Measurements from ENCODE around the gene CIC. TPM values are rescaled to one million over a fixed set of nuclear protein-coding genes. Genes with fewer than 3 reads are reported as not detected.
A peak's percentile ranks its signal among the peaks of the same experiment; 100 is the strongest.

Gene CIC
- total and polyA plus RNA-seq, 2 of the 13 experiments (the other 11 are each of a cell fraction or from before 2014, with no cell fraction given), result 5.9 to 8.0 TPM

DNA sequence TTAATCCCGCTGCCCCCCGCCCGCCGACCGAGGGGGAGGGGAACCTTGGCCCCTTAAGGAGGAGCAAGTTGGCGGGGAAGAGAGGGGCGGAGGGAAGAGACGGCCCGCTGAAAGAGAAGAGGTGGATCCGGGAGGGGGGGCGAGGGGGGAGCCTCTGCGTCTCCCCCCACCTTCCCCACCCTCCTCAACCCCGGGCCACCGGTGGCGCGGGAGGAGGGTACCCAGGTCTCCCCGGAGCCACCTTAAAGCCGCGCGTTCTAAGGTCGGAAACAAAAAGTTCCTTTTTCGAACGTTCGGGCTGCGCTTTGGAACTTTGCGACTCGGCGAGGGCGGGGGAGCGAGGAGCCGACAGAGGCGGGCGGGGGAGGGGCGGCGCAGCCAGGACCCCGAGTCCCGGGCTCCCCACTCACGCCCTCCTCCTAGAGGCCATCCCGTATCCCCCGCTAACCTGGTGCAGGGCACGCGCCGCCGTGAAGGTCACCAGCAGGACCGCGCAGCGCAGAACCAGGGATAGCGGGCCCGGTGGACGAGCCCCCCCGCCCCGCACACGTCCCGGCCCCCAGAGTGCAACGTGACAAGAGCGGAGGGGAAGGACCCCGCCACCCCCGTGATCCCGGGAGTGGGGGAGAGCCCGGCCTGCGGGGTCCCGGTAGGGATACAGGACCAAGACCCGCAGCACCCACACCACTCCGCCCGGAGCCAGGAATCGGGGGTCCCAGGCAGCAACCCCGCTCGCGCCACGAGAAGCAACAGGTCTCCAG is 14.8 kb upstream of the CIC start (continued):
- TF ChIP-seq, protein P1, sequence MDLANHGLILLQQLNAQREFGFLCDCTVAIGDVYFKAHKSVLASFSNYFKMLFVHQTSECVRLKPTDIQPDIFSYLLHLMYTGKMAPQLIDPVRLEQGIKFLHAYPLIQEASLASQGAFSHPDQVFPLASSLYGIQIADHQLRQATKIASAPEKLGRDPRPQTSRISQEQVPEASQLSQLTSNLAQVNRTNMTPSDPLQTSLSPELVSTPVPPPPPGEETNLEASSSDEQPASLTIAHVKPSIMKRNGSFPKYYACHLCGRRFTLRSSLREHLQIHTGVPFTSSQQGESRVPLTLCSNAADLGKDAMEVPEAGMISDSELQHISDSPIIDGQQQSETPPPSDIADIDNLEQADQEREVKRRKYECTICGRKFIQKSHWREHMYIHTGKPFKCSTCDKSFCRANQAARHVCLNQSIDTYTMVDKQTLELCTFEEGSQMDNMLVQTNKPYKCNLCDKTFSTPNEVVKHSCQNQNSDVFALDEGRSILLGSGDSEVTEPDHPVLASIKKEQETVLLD (CRISPR knock-in tag; IDR thresholded peaks at IDR 0.05; ENCODE audit: low read depth), result peak; percentile 70
- no peak for TF ChIP-seq GTF2F1 (IDR thresholded peaks at IDR 0.05; ENCODE audit: low read length)
- 0 out of 2 replicates have a peak, but pooled peaks have one; percentile 29 for TF ChIP-seq ZNF558 (CRISPR knock-in tag; IDR thresholded peaks at IDR 0.05; ENCODE audit: borderline replicate concordance)
- TF ChIP-seq, protein P2, sequence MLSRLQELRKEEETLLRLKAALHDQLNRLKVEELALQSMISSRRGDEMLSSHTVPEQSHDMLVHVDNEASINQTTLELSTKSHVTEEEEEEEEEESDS (CRISPR knock-in tag; IDR thresholded peaks at IDR 0.05; ENCODE audit: borderline replicate concordance), result no peak
- no peak for TF ChIP-seq ZNF136 (CRISPR knock-in tag; IDR thresholded peaks at IDR 0.05; ENCODE audit: low read depth)
- TF ChIP-seq, protein P3, sequence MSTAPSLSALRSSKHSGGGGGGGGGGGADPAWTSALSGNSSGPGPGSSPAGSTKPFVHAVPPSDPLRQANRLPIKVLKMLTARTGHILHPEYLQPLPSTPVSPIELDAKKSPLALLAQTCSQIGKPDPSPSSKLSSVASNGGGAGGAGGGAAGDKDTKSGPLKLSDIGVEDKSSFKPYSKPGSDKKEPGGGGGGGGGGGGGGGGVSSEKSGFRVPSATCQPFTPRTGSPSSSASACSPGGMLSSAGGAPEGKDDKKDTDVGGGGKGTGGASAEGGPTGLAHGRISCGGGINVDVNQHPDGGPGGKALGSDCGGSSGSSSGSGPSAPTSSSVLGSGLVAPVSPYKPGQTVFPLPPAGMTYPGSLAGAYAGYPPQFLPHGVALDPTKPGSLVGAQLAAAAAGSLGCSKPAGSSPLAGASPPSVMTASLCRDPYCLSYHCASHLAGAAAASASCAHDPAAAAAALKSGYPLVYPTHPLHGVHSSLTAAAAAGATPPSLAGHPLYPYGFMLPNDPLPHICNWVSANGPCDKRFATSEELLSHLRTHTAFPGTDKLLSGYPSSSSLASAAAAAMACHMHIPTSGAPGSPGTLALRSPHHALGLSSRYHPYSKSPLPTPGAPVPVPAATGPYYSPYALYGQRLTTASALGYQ (CRISPR knock-in tag; IDR thresholded peaks at IDR 0.05), result peak; percentile 14; the same call in 1 of the 2 replicates
- TF ChIP-seq, protein P4, sequence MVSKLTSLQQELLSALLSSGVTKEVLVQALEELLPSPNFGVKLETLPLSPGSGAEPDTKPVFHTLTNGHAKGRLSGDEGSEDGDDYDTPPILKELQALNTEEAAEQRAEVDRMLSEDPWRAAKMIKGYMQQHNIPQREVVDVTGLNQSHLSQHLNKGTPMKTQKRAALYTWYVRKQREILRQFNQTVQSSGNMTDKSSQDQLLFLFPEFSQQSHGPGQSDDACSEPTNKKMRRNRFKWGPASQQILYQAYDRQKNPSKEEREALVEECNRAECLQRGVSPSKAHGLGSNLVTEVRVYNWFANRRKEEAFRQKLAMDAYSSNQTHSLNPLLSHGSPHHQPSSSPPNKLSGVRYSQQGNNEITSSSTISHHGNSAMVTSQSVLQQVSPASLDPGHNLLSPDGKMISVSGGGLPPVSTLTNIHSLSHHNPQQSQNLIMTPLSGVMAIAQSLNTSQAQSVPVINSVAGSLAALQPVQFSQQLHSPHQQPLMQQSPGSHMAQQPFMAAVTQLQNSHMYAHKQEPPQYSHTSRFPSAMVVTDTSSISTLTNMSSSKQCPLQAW (CRISPR knock-in tag; IDR thresholded peaks at IDR 0.05), result 0 out of 2 replicates have a peak, but pooled peaks have one; percentile 4
- TF ChIP-seq PITX1 (CRISPR knock-in tag; IDR thresholded peaks at IDR 0.05), result peak; percentile 73
- TF ChIP-seq ZBTB7B (CRISPR knock-in tag; IDR thresholded peaks at IDR 0.05), result peak; percentile 65
- TF ChIP-seq, protein P5, sequence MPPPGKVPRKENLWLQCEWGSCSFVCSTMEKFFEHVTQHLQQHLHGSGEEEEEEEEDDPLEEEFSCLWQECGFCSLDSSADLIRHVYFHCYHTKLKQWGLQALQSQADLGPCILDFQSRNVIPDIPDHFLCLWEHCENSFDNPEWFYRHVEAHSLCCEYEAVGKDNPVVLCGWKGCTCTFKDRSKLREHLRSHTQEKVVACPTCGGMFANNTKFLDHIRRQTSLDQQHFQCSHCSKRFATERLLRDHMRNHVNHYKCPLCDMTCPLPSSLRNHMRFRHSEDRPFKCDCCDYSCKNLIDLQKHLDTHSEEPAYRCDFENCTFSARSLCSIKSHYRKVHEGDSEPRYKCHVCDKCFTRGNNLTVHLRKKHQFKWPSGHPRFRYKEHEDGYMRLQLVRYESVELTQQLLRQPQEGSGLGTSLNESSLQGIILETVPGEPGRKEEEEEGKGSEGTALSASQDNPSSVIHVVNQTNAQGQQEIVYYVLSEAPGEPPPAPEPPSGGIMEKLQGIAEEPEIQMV (CRISPR knock-in tag; IDR thresholded peaks at IDR 0.05; ENCODE audit: low read depth), result no peak
- TF ChIP-seq ZNF530 (CRISPR knock-in tag; IDR thresholded peaks at IDR 0.05; ENCODE audit: low read depth), result no peak
- no peak for TF ChIP-seq ZNF329 (CRISPR knock-in tag; IDR thresholded peaks at IDR 0.05; ENCODE audit: low read depth)
- peak; percentile 43 for TF ChIP-seq SP5 (CRISPR knock-in tag; IDR thresholded peaks at IDR 0.05; ENCODE audit: borderline replicate concordance, low read depth)
- TF ChIP-seq, protein P6, sequence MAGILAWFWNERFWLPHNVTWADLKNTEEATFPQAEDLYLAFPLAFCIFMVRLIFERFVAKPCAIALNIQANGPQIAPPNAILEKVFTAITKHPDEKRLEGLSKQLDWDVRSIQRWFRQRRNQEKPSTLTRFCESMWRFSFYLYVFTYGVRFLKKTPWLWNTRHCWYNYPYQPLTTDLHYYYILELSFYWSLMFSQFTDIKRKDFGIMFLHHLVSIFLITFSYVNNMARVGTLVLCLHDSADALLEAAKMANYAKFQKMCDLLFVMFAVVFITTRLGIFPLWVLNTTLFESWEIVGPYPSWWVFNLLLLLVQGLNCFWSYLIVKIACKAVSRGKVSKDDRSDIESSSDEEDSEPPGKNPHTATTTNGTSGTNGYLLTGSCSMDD (CRISPR knock-in tag; IDR thresholded peaks at IDR 0.05), result no peak
- TF ChIP-seq, protein P7, sequence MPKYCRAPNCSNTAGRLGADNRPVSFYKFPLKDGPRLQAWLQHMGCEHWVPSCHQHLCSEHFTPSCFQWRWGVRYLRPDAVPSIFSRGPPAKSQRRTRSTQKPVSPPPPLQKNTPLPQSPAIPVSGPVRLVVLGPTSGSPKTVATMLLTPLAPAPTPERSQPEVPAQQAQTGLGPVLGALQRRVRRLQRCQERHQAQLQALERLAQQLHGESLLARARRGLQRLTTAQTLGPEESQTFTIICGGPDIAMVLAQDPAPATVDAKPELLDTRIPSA (CRISPR knock-in tag; IDR thresholded peaks at IDR 0.05; ENCODE audit: borderline replicate concordance), result 0 out of 2 replicates have a peak, but pooled peaks have one; percentile 15
- TF ChIP-seq ZC3H4 (CRISPR knock-in tag; IDR thresholded peaks at IDR 0.05; ENCODE audit: borderline replicate concordance), result 0 out of 2 replicates have a peak, but pooled peaks have one; percentile 68
